ENCODE data around the gene MRPS23. TPM values are rescaled to one million over a fixed set of nuclear protein-coding genes. Genes with fewer than 3 reads are reported as not detected.
A peak's percentile ranks its signal among the peaks of the same experiment; 100 is the strongest.

The MRPS23 gene
- total and polyA plus RNA-seq, 9 of the 15 experiments (the other 6 are each of a cell fraction or from before 2014, with no cell fraction given), result 59.1 to 298 (median 98.8) TPM

GRCh38 chr17:57892146-57892819 is 42.4 kb upstream of the MRPS23 start (continued):
- TF ChIP-seq GMEB1 (CRISPR knock-in tag; IDR thresholded peaks at IDR 0.05) (no peak), KLF16 (IDR thresholded peaks at IDR 0.05) (peak; percentile 68; the same call in 1 of the 2 replicates), REST (IDR thresholded peaks at IDR 0.05; ENCODE audit: borderline replicate concordance) (peak; percentile 72), REST (CRISPR knock-in tag; IDR thresholded peaks at IDR 0.05; ENCODE audit: low read depth) (no peak), MLLT1 (IDR thresholded peaks at IDR 0.05) (no peak), USF1 (CRISPR knock-in tag; IDR thresholded peaks at IDR 0.05) (0 out of 2 replicates have a peak, but pooled peaks have one; percentile 7), ZNF316 (IDR thresholded peaks at IDR 0.05) (peak; percentile 88)

Data from K562 (cell line).